GM12874 (cell line): ENCODE results near the gene SIRT7.

Source experiments
- CTCF ChIP-seq: IDR thresholded peaks from 2 replicates; pipeline ENCODE4 v1.5.1; 2011; ENCODE audit warnings: low read depth, mild to moderate bottlenecking, control low read depth, low read length, moderate library complexity; ENCODE audit not compliant: insufficient read depth

SIRT7 gene

GRCh38 chr17:81933178-81933699 is 15.3 kb upstream of the SIRT7 start:
- TF ChIP-seq CTCF, result no peak

GRCh38 chr17:81932333-81932983 is 14.5 kb upstream of the SIRT7 start:
- TF ChIP-seq CTCF, result no peak

- no peak for TF ChIP-seq CTCF
Measured at GRCh38 chr17:81931557-81932332, 13.8 kb upstream of the SIRT7 start.

- no peak for TF ChIP-seq CTCF
Measured at GRCh38 chr17:81931189-81931556, 13.2 kb upstream of the SIRT7 start.

GRCh38 chr17:81930142-81931125 is 12.5 kb upstream of the SIRT7 start:
- no peak for TF ChIP-seq CTCF

GRCh38 chr17:81929253-81930141 is 11.5 kb upstream of the SIRT7 start:
- no peak for TF ChIP-seq CTCF
